Stimulated activated CD4-positive, alpha-beta T cell treated with anti-CD3 and anti-CD28 coated beads, Interleukin-1b, Interleukin-23, amount 100 ng/mL, for 1 hour (primary cell): ENCODE measurements around the gene STOX2.
"Not testable (repeated sequence)": the region's sequence is repeated elsewhere in the genome, so short reads cannot be mapped to it uniquely, and the experiment has no call there.

Experiments used
- DNase-seq, 2 donors: peaks; one replicate each; pipeline ENCODE4 v3.0.0-alpha.2; 2020; ENCODE audit warnings: low read depth in 2 of 2

STOX2 gene

DNA sequence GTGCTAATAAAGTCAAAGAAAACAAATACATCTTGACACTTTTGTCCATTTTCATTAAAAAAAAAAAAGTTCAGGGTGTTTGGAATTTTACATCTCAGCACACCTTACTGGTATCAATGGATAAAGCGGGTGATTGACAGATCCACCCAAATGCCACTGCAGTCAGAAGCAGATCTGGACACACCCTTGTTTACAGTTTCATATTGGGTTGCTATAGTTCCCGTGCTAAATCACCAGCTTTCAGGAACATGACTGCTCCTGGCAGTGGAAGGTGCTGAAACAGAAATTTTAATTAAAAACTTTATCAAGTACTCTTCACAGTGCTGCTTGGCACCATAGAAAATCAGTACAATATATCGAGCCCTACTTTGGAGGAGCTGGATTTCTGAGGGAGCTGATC is 116.3 kb downstream of the STOX2 start:
- DNase-seq, result no peak

DNA sequence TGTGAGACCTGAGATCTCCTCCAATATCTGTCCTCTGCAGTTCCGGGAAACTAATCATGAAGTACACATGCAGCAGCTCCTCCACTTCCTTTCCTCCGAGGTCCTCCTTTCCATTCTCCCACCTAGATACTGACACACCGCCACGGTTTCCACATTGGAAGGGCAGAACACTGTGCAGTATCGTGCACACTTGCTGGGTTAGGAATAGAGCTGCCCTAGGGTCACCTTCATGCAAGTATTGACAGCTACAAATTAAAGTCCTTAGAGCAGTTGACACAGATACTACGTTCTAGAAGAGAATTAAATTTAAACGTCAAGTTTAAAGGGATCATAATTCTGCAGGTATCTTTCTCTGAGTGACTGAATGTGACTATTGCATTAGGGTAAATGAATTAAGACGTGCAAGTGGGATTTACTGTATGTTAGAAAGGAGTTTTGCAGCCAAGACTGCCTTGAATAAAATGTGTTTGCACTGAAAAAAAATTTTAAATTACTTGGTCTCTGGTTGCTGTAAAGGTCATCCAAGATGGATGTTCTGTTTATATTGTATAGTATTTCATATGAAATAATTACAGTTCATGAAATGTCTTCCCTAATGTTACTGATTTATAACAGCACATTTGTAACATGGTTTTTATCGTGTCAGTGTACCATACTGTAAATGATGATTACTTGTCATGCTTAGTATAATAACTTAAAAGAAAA is 117.7 kb downstream of the STOX2 start:
- DNase-seq, result no peak

DNA sequence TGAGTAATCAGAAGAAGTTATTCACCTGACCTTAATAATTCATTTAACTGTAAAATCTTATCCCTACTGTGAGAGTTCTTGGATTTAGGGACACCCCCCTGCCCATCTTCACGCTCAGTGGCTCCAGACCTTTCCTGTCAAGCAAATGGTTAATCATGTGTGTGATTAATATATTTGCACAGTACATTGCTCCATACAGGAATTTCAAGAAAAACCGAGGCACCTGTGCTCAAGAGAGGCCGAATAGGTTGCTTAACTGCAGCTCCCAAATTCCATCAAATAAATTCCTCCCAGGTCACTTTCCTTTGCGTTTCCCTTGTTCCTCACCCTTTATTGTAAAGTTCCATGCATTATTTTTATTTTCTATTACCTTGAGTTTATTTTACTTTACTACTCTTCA is 119.5 kb downstream of the STOX2 start:
- no peak for DNase-seq

DNA sequence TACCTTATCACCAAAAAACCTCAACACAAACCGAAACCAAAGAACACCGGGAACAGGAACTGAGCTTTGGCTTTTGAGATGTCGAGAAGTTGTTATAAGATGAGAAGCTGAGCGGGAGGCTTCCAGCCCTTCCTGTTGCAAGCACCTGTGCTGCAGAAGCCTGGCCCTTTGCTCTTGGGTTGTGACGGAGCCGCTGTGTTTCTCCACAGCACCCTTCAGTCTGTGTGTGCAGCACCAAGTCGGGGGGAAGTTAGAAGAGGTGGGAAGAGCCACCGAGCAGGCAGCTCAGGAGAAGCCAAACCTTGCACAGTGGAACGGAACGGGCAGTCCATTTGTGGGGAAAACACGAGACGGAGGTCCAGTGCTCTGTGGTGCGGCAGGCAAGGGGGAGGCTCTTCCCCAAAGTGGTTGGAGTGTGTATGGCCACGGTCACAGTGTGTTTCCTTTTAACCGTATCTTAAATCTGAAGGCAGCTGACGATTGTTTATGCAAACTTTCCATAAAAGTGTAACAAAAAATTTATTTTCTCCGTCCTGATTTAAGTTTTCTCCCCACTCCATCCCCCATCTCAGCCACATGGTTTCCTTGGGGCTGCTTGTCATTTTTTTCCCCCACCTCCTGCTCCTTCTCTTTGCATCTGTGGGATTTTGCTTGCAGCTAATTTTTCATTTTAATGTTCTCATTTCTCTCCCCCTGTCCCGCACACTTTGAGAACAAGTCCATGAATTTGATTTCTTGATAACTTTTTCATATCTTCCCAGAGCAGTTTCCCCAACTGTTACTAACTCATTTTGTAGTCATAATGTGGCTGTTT is 123.7 kb downstream of the STOX2 start:
- no peak for DNase-seq

DNA sequence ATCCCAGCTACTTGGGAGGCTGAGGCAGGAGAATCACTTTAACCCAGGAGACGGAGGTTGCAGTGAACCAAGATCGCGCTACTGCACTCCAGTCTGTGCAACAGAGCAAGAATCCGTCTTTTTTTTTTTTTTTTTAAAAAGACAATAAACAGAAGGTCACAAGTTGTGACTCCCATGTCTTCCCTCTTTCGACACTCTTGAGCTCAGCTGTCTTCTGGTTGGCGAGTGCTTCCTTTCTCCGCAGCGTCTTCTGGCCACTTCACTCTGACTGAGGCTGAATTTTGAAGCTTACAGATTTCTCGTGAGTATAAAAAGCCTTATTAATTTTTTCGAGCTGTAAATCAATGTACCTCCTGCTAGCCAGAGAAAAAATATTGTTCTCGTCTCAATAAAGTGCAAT is 124.9 kb downstream of the STOX2 start:
- DNase-seq, result no peak

DNA sequence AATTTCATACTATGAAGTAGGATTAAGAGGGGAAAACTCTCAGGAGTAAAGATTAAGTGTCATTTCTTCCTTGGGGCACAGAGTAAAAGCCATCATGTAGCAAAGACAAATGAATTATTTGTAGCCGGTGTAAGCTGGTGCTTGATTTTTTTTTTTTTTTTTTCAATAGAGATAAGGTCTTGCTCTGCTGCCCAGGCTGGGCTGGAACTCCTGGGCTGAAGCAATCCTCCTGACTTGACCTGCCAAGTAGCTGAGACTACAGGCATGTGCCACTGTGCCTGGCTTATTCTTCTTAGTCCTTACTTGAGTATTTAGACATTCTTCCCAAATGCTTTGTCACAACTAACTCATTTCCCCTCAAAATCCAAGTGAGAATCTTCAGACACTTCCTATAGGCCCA is 125.7 kb downstream of the STOX2 start:
- DNase-seq, result no peak

DNA sequence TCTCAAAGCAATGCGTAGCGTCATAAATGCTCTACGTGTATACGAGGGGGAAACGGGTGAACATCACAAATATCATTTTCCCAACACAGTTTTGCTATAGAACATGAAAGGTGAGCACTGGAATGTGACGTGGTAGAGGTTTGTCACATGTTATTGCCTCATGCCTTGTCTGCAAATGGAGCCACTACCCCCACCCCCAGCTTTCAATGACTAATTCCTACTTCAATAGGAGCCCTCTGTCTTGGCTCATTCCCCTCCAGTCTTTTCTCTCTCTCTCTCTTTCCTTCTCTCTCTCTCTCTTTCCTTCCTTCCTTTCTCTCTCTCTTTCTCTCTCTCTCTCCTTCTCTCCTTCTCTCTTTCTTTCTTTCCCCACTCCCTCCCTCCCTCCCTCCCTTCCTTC is 127.0 kb downstream of the STOX2 start:
- no peak for DNase-seq

DNA sequence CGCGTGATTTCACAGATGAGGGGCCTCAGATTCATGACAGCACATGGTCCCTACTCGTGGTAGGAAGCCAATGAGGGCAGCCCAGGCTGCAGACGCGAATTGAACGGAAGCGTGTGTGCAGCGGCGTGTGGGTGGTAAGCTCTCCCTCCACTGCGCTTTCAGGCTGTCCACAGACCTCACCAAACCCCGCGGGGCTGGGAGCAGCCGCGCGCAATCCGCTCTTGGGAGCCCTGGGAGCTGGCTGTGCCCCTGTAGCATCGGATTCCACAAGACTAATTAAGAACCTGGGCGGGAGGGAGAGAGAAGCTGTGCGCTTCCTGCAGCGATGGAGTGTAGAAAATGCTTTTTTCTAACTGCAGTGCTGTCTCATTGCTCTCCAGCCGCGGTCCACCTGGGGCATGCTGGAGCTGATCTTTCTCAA is 134.9 kb downstream of the STOX2 start:
- no peak for DNase-seq

DNA sequence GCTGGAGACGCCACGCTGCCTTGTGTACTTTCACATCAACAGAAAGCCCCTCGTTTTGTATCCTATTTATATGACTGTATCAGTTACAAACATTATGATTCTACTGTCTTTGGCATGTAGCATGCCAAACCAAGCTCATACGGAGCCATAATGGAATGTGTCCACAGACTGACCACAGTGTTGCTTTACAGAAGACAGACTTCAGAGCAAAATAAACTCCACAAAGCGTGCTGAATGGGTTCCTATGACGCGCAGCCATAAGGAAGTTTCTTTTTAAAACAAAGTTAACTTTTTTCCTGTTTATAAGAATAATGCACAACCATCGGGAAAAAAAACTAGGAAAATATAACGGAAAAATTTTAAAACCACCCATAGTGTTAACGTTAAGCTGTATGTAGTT is 136.0 kb downstream of the STOX2 start:
- no peak for DNase-seq

DNA sequence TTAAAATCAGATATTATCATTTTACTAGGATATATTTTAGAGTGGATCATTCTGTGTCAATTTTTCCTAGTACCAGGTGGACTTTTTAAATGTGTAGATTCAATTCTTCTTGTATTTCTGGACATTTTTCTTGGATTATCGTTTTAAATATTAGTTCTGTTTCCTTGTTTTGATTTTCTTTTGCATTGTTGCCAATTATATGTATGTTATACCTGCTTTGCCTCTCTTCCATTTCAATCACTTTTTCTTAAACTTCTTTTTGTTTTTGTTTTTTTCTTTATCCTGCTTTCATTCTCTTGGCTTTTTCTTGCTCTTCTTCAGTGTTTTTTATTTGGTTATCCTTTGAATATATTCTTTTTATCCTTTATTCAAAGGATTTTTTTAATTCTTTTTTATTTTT is 141.0 kb downstream of the STOX2 start:
- DNase-seq, result no peak

DNA sequence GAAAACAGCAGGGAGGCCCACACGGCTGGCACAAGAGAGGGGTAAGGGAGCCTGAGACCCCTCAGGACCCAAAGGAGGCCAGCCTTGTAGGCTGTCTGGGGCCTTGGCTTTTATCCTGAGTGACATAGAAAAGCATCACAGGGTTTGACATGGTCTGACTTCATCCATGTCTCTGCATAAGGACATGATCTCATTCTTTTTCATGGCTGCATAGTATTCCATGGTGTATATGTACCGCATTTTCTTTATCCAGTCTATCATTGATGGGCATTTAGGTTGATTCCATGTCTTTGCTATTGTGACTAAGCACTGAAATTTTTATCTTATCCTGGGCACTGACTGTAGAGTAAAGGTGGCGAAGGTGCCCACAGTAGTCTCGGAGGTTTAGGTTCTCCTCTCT is 146.2 kb downstream of the STOX2 start:
- DNase-seq, result not testable (repeated sequence)

DNA sequence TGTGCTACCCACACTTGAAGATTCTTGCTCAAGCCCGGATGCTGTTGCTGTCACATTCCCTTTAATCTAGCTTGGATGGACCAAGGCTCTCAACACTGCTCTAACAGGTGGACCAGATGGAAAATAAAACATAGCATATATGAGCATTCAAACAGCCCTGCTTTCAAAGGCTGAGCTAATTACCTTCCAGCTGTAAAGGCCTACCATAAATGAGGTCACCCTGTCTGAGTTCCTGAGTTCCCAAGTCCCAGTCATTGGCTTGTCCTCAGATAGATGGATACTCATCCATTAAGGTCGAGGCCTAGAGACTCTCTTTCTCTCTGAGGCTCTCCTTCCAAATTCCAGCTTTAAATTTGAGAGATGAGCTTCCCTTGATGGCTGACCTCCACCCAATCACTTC is 147.5 kb downstream of the STOX2 start:
- DNase-seq, result no peak

DNA sequence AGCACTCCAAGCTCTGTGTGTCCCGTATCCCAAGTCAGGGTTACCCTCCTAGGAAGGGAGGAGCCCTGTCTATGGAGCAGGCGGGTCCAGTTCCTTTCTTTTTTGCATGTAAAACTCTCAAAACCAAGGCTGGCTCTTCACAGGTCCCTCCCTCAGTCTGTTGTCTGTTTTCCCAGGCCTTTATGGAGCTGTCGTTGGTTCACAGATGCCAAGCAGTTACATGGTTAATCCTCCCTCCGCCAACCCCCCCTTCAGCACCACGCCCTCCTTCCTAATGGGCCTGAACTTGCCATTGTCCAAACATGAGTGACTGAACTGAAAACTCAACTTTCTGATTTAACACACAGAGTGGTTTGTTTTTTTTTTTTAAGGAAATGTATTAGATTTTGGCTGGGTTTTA is 148.3 kb downstream of the STOX2 start:
- no peak for DNase-seq

DNA sequence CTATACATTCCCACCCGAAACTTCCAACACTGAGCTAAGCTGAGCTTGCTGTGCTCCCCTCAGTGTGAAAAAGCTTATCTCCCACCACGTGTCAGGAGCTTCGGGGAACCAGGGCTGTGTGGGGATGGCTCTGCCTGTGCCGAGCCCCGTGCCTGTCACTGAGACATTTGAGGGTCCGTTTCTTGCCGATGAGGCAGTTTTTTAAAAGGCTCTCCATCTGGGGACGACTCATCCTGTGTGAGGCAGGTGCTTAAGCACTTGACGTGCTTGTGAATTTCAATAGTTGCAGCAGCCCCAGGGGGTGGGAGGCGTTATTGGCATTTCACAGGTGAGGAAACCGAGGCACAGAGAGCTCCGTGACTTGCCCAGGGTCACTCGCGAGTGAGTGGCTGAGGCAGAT is 151.8 kb downstream of the STOX2 start:
- no peak for DNase-seq

DNA sequence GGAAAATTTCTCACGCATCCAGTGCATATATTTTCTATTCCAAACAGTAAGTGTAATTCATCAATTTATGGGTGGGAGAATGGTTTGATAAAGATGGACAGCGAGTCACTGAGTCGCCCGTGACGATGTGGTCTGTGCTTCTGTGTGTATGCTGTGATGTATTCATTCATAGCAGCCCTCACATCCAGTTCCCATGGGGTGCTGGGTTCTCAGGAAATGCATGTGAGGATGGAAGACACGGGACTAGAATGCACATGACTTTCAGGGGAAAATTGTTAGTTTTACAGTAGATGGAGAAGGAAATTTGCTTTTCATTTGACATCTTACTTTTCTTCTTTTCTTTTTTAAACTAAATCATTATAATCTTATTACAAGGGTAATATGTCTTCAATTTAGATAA is 152.9 kb downstream of the STOX2 start:
- no peak for DNase-seq

DNA sequence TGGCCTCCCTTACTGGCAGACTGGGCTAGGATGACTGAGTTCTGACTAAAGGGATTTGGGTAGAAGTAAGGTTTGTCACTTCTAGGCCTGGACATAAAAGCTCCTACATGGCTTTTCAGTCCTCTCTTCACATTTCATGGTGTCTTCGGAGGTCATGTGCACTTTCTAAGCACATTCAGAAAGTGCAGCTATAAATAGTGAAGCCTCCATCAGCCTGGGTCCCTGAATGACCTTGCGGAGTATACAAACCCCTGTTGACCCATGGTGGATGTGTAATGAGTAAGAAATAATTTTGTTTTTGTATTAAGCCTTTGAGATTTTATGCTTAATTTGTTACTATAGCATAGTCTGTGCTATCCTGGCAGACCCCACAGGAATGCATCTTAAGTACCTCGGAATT is 154.0 kb downstream of the STOX2 start:
- no peak for DNase-seq

DNA sequence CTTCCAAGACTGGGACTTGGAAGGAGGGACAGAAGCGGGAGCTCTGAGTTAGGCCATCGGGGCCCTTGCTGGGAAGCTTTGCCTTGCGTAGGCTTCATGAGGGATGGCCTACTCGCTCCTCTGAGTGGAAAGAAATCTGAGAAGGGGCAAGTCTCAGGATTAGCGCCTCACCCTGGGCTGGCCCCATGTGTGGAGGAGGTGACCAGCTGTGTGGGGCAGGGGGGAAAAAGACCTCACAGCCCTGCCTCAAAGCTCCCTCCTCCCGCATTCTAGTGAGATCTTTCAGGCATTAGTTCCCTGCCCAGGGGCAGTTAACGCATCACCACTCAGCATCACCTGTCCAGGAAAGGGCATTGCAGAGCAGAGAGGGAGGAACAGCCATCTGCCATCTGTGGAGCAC is 156.5 kb downstream of the STOX2 start:
- DNase-seq, result no peak

DNA sequence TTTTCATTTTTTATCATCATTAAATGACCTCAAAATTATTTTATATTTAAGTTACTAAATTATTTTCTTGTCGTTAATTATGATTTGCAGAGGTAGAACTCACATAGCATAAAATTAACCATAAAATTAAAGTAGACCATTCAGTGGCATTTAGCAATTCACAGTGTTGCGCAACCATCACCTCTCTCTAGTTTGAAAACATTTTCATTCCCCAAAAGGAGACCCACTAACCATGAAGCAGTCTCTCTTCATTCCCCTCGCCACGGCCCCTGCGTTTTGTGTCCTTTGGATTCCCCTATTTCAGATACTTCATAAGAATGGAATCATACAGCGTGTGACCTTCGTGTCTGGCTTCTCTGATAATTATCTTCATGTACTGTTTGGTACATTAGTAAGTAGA is 157.7 kb downstream of the STOX2 start:
- no peak for DNase-seq

DNA sequence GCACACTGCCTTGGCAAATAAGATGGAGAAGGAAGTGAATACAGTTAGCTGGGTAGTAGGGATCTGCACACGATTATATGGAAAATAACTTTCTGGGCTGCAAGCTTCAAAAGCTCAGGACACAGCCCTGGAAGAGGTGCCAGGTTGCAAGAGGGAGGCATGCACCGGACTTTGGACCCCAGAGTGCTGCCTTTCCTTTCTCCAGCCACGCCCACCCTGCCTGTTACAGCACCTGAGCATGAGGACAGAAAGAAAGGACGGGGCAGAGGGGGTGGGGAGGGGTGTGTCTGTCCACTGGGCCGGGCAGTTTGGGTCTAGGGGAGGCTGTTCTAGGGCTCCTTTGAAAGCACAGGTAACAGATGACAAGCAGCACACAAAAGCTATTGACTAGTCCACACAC is 159.8 kb downstream of the STOX2 start:
- no peak for DNase-seq

DNA sequence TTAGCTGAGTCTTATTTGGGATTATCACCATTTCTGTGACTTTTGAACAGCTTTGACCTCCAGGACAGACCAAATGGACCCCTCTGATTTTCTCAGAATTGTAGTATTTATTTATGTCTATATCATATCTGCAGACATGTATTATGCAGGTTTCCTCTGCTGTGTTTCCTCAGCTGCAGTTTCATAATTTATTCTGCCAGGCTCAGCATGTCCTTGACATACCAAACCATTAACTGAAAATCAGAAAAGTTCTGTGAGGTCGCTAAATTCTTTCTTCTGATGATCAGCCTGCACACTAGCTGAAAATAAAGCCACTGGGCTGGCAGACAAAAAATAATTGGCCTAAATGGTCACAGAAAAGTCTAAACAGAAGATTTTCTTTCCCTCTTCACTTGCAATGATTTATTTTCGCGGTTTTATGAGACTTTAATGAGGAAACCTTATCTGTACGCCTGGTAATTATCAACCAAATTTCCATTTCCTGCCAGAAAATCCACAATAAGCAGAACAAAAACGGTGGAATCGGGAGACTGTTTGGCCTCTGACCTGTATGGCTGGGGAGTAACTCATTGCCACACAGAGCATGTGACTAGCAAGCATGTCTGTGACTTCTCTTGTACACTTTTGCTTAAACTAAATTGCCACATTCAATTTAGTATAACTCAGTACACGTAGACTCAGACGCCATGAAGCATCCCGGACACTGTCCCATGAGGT is 161.6 kb downstream of the STOX2 start:
- DNase-seq, result no peak

DNA sequence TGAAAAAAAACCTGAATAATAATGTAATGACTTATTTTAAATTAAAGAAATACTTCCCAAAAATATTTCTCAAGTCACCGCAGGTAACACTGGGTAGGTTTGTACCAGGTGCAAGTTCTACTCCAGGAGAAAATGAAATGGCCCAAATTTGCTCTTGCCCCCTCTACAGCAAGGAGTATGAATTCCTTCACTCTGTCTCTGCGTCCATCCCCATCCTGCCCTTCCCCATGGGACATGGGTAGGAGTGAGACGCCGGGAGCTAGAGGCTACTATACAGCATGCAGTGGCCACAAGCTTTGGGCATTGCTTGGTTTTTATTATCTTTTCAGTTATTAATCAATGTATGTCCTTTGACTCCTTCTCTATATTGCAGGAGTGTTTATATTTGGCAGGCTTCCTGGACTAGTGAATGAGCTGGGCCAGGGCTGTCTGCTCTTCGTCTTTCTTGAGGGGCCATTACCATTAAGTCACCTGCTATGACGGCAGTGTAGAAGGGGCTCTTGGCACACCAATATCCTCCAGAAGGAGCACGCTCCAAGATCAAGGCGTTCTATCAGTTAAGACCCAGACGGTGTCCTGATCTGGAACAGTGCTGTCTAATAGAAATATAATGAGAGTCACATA is 162.9 kb downstream of the STOX2 start:
- no peak for DNase-seq
